BLaER1 treated with 17β-estradiol and CSF1 and Interleukin-3, amounts not matched to agents 10 nM and 100 nM (cell line): Measurements from ENCODE around the gene RAX2.

Experiments
- H3K27ac ChIP-seq, 11 experiments: shearing (Covaris generic); formaldehyde crosslinking; 2 replicates each; pipeline ENCODE4 v1.8.1; 2022
- H3K27me3 ChIP-seq, 11 experiments: shearing (Covaris generic); formaldehyde crosslinking; 2 replicates each; pipeline ENCODE4 v1.8.1; 2022
- H3K36me3 ChIP-seq, 11 experiments: shearing (Covaris generic); formaldehyde crosslinking; 2 replicates each; pipeline ENCODE4 v1.8.1; 2022
- H3K4me1 ChIP-seq, 10 experiments: shearing (Covaris generic); formaldehyde crosslinking; 2 replicates each; pipeline ENCODE4 v1.8.1; 2022
- H3K4me2 ChIP-seq, 11 experiments: shearing (Covaris generic); formaldehyde crosslinking; 2 replicates each; pipeline ENCODE4 v1.8.1; 2022
- H3K4me3 ChIP-seq, 10 experiments: shearing (Covaris generic); formaldehyde crosslinking; 2 replicates each; pipeline ENCODE4 v1.8.1; 2022
- H3K9ac ChIP-seq, 11 experiments: shearing (Covaris generic); formaldehyde crosslinking; 2 replicates each; pipeline ENCODE4 v1.8.1; 2022
- H3K9me3 ChIP-seq, 11 experiments: shearing (Covaris generic); formaldehyde crosslinking; replicated peaks in 1 of 11; 2 replicates each; pipeline ENCODE4 v1.8.1; 2022
- H4K20me1 ChIP-seq, 11 experiments: shearing (Covaris generic); formaldehyde crosslinking; 2 replicates each; pipeline ENCODE4 v1.8.1; 2022
- Cebpa-rat ChIP-seq, 11 experiments: shearing (Covaris generic); IDR thresholded peaks; 2 replicates each; pipeline ENCODE4 v1.8.1; 2022

Gene RAX2

GRCh38 chr19:3723883-3724282 is 48.1 kb downstream of the RAX2 start:
- TF ChIP-seq Cebpa-rat (IDR thresholded peaks at IDR 0.05) = no peak
- no peaks in the 10 kb centered on the region for H3K36me3 ChIP-seq
- H3K27ac ChIP-seq = no peak overlapping the region
- H4K20me1 ChIP-seq = no peaks in the 10 kb centered on the region; a peak in 1 of 22 replicates
- peak overlapping the region in 1 of 11 experiments; percentile 7; a peak in 1 of 22 replicates for H3K9ac ChIP-seq
- peaks cover 0 to 6% (median 0%) of the 10 kb centered on the region in 11 experiments; a peak in 3 of 22 replicates for H3K9me3 ChIP-seq
- peaks cover 15 to 42% (median 32%) of the 10 kb centered on the region in 11 experiments for H3K27me3 ChIP-seq
- peak overlapping the region in 1 of 11 experiments; percentile 21; a peak in 1 of 22 replicates for H3K4me2 ChIP-seq
- peaks cover 0 to 33% (median 18%) of the 10 kb centered on the region in 10 experiments; a peak in 16 of 20 replicates for H3K4me1 ChIP-seq
- H3K4me3 ChIP-seq = no peak overlapping the region

GRCh38 chr19:3723110-3723488 is 48.9 kb downstream of the RAX2 start:
- Histone ChIP-seq H3K36me3 (no peaks in the 10 kb centered on the region), H4K20me1 (no peaks in the 10 kb centered on the region; a peak in 1 of 22 replicates), H3K27me3 (peaks cover 15 to 42% (median 32%) of the 10 kb centered on the region in 11 experiments), H3K9me3 (peaks cover 0 to 6% (median 0%) of the 10 kb centered on the region in 11 experiments; a peak in 3 of 22 replicates), H3K27ac (no peak overlapping the region), H3K9ac (no peak overlapping the region), H3K4me1 (peaks cover 0 to 33% (median 15%) of the 10 kb centered on the region in 10 experiments; a peak in 16 of 20 replicates), H3K4me3 (no peak overlapping the region), H3K4me2 (no peak overlapping the region)
- no peak for TF ChIP-seq Cebpa-rat (IDR thresholded peaks at IDR 0.05)

GRCh38 chr19:3722443-3723109 is 49.5 kb downstream of the RAX2 start:
- Histone ChIP-seq H3K4me1 (peaks cover 0 to 38% (median 12%) of the 10 kb centered on the region in 10 experiments; a peak in 16 of 20 replicates), H3K4me2 (peak overlapping the region in 1 of 11 experiments; percentile 73; a peak in 1 of 22 replicates), H3K4me3 (no peak overlapping the region), H3K27me3 (peaks cover 15 to 42% (median 32%) of the 10 kb centered on the region in 11 experiments), H3K36me3 (no peaks in the 10 kb centered on the region), H4K20me1 (no peaks in the 10 kb centered on the region; a peak in 1 of 22 replicates), H3K27ac (no peak overlapping the region), H3K9ac (no peak overlapping the region), H3K9me3 (peaks cover 0 to 6% (median 0%) of the 10 kb centered on the region in 11 experiments; a peak in 3 of 22 replicates)
- TF ChIP-seq Cebpa-rat (IDR thresholded peaks at IDR 0.05) = no peak

- Histone ChIP-seq H3K27ac (no peak overlapping the region), H3K27me3 (peaks cover 15 to 42% (median 32%) of the 10 kb centered on the region in 11 experiments), H3K4me3 (peak overlapping the region in 6 of 10 experiments; percentile 26 to 56 (median 36); a peak in 10 of 20 replicates), H3K9ac (no peak overlapping the region), H3K4me1 (peaks cover 0 to 40% (median 10%) of the 10 kb centered on the region in 10 experiments; a peak in 13 of 20 replicates), H3K4me2 (peak overlapping the region; percentile 47 to 84 (median 64); a peak in 21 of 22 replicates), H3K9me3 (peaks cover 0 to 6% (median 0%) of the 10 kb centered on the region in 11 experiments; a peak in 3 of 22 replicates), H3K36me3 (no peaks in the 10 kb centered on the region), H4K20me1 (no peaks in the 10 kb centered on the region; a peak in 1 of 22 replicates)
- TF ChIP-seq Cebpa-rat (IDR thresholded peaks at IDR 0.05) = no peak
These were observed 50.1 kb downstream of the RAX2 start for GRCh38 chr19:3721887-3722442.

GRCh38 chr19:3721131-3721886 is 50.7 kb downstream of the RAX2 start:
- Histone ChIP-seq H3K9ac (no peak overlapping the region), H3K36me3 (no peaks in the 10 kb centered on the region), H3K9me3 (peaks cover 0 to 6% (median 0%) of the 10 kb centered on the region in 11 experiments; a peak in 3 of 22 replicates), H3K27ac (no peak overlapping the region), H3K4me1 (peaks cover 0 to 40% (median 10%) of the 10 kb centered on the region in 10 experiments; a peak in 13 of 20 replicates), H4K20me1 (no peaks in the 10 kb centered on the region; a peak in 1 of 22 replicates), H3K27me3 (peaks cover 15 to 42% (median 32%) of the 10 kb centered on the region in 11 experiments), H3K4me2 (peak overlapping the region; percentile 47 to 84 (median 64); a peak in 21 of 22 replicates), H3K4me3 (peak overlapping the region in 6 of 10 experiments; percentile 26 to 56 (median 36); a peak in 10 of 20 replicates)
- no peak for TF ChIP-seq Cebpa-rat (IDR thresholded peaks at IDR 0.05)

- Histone ChIP-seq H4K20me1 (no peaks in the 10 kb centered on the region; a peak in 1 of 22 replicates), H3K4me3 (no peak overlapping the region), H3K4me2 (peak overlapping the region in 2 of 11 experiments; percentile 73 to 77; a peak in 2 of 22 replicates), H3K27me3 (peaks cover 15 to 42% (median 32%) of the 10 kb centered on the region in 11 experiments), H3K27ac (no peak overlapping the region), H3K4me1 (peaks cover 0 to 40% (median 10%) of the 10 kb centered on the region in 10 experiments; a peak in 13 of 20 replicates), H3K9ac (no peak overlapping the region), H3K36me3 (no peaks in the 10 kb centered on the region), H3K9me3 (peaks cover 0 to 6% (median 0%) of the 10 kb centered on the region in 11 experiments; a peak in 3 of 22 replicates)
- no peak for TF ChIP-seq Cebpa-rat (IDR thresholded peaks at IDR 0.05)
These were observed 51.6 kb downstream of the RAX2 start for GRCh38 chr19:3720349-3720917.

- H3K27me3 ChIP-seq = peaks cover 15 to 42% (median 32%) of the 10 kb centered on the region in 11 experiments
- H3K27ac ChIP-seq = no peak overlapping the region
- no peaks in the 10 kb centered on the region; a peak in 1 of 22 replicates for H4K20me1 ChIP-seq
- no peak overlapping the region for H3K9ac ChIP-seq
- no peaks in the 10 kb centered on the region for H3K36me3 ChIP-seq
- H3K4me2 ChIP-seq = no peak overlapping the region
- peaks cover 0 to 35% (median 10%) of the 10 kb centered on the region in 10 experiments; a peak in 12 of 20 replicates for H3K4me1 ChIP-seq
- no peak for TF ChIP-seq Cebpa-rat (IDR thresholded peaks at IDR 0.05)
- no peak overlapping the region for H3K4me3 ChIP-seq
- peaks cover 0 to 6% (median 0%) of the 10 kb centered on the region in 11 experiments; a peak in 3 of 22 replicates for H3K9me3 ChIP-seq
These were observed 52.2 kb downstream of the RAX2 start for GRCh38 chr19:3719868-3720267.
